ENCODE results near the gene MAGOHB.
A peak's percentile ranks its signal among the peaks of the same experiment; 100 is the strongest.
"Not testable (repeated sequence)": the region's sequence is repeated elsewhere in the genome, so short reads cannot be mapped to it uniquely, and the experiment has no call there.

Gene MAGOHB

DNA sequence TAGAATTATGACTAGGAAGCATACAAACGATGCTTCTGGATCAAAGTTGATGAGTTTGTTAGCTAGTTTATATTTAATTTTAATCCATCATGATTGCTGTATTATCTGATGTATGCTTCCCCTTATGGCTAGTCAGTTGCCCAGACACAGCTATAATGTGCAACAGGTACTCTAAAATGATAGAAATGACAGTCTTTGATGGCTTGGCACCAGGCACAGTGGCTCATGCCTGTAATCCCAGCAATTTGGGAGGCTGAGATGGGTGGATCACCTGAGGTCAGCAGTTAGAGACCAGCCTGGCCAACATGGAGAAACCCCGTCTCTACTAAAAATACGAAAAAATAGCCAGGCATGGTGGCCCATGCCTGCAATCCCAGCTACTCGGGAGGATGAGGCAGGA lies 2.2 kb downstream of the MAGOHB start:
- not testable (repeated sequence) for DNase-seq

DNA sequence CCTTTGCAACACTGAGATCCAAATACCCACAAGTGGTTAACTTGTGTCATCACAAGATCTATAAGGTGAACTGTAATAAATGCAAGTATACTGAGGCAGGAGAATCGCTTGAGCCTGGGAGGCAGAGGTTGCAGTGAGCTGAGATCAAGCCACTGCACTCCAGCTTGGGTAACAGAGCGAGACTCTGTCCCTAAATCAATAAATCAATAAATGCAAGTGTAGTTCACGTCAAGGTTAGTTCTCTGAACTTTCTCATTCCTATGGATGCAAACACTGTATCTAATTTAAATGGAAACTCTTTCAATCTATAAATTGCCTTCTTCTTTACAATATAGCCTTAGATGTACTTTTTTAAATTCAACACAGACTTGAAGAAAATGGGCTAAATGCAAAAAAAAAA lies 3.2 kb downstream of the MAGOHB start:
- no peak for DNase-seq

DNA sequence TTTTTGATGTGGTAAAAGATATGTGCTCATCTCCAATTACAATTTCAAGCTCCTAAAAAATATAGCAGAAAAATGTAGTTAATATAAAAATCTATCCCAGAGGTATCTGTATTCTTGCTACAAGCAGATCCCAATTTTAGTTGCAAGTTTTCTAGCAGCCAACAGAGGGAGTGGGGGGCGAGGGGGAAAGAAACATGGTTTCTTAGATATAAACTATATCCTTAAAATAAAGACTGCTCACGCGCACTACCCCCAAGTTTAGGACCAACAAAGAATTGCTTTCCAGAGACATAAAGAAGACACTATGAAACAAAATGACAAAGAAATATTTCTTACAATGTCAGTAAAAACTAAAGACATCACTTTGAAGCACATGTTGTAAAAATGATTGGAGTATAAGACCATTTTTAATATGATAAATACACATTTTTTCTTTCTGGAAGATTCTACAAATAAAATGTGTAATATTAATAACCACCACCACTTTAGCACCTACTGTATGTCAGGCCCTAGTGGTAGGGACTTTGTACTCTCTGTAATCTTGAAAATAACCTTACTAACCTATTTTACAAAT lies 5.4 kb downstream of the MAGOHB start:
- DNase-seq = no peak

DNA sequence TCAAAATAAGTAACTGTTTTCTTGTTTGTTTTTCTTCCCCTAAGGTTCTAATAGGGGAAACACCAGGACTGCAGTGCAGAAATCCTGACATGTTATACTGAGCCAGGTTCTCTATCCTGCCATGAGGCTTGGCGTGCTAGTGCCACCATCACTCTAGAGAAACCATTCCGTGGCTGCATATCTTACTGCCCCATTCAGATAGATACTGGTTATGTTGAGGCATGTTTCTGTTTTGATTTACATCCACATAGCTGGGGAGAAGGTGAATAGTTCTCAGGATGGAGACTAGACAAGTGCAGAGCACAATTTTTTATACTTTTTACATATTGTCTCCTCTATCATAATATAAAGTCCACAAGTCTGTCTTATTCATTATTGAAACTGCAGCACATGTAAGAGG lies 11.5 kb downstream of the MAGOHB start:
- DNase-seq = no peak

DNA sequence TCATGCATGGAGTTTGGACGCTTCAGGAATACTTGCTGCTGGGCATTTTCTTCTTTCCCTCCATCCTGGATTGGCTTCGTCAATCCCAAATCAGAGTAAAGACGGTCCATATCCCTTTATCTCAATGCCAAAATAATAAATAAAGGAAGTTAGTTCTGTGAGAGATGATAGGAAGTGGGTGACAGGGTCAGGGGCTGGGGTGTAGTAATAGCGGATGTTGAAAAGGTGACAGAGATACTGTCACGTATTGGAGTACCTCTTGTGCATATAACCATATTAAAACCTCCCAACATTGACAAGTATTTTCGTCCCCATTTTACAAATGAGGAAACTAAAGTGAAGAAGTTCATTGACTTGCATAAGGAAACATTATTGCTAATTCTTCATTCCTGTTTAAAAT lies 12.4 kb downstream of the MAGOHB start:
- no peak for DNase-seq

DNA sequence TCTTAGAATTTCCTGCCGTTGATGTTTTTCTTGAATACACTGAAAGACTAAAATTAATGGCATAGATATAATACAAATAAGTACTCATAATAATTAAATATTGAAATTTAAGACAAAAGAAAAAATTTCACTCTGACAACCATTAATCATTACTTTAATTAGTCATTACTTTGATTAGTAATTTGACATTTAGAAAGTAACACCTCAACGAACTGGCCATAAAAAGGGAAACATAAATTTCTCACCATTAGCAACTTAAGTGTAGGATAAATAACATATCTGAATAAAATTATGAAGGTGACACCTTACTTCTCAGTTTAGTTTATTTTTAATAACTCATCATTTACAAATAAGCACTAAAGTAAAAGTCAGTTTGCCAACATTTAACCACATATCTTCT lies 17.5 kb downstream of the MAGOHB start:
- no peak for DNase-seq

DNA sequence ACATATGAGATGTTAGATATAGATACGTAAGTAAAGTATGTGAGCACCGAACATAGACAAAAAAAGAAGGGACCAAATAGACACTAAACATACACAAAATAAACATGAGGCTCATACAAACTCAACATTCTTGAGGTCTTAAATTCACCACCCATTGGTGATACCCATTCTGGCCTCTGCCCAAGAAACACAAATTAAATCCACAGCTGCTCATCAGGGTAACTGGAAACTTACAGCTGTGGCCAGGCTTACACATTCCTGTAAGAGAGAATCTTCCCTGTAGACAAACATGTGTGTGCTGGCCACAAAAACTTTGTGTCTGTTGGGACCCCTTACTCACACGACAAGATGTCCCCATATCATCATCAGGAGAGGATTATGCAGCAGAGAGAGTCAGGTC lies 22.4 kb downstream of the MAGOHB start:
- no peak for DNase-seq

DNA sequence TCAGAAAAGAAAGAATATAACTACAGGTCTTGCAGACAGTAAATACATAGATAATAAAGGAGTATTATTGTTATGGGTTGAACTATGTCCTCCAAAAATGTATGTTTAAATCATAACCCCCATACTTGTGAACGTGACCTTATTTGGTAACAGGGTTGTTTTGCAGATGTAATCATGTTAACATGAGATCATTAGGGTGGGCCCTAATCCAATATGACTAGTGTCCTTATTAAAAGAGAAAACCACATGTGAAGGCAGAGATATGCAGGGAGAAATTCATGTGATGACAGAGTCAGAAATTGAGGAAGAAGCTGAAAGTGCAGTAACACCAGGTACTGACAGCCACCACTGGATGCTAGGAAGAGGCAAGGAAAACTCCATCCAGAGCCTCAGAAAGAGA lies 29.0 kb downstream of the MAGOHB start:
- DNase-seq = no peak

DNA sequence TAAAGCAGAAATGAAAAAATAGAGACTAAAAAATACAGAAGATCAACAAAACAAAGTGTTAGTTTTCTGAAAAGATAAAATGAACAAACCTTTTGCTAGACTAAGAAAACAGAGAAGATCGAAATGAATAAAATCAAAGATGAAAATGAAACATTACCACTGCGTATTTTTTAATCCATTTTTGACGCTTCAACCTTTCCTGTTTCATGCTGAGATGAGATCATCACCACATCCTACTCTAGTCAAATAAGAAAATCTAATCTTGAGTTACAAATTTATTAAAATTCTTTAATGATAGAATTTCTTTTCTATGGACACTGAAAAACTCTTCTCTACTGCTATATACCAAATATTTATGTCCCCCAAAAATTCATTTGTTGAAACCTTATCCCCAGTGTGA lies 30.7 kb downstream of the MAGOHB start:
- no peak for DNase-seq

DNA sequence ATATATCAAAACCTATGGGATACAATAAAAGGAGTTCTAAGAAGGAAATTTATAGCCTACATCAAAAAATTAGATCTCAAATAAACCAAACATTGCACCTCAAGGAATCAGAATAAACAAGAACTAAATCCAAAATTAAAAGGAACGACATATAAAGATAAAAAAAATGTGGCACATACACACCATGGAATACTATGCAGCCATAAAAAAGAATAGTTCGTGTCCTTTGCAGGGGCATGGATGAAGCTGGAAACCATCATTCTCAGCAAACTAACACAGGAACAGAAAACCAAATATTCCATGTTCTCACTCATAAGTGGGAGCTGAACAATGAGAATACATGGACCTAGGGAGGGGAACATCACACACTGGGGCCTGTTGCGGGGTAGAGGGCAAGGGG lies 31.3 kb downstream of the MAGOHB start:
- not testable (repeated sequence) for DNase-seq

DNA sequence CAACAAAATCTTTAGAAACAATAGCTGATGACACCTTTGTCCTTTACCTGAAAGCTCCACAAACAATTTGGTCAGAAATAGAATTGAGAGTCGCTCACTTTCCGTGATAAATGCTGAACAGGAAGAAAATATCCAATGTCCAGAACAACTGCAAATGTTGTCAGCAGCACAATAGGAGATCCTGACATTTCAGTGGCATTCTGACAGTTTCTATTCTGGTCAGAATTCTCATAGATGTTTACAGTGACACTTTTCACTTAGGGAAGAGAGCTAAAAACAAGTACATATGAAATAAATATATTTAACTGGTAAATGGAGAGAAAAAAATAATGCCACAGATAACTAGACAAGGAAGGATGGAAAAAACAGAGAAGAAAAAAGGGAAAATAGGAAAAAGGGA lies 39.1 kb downstream of the MAGOHB start:
- no peak for DNase-seq

DNA sequence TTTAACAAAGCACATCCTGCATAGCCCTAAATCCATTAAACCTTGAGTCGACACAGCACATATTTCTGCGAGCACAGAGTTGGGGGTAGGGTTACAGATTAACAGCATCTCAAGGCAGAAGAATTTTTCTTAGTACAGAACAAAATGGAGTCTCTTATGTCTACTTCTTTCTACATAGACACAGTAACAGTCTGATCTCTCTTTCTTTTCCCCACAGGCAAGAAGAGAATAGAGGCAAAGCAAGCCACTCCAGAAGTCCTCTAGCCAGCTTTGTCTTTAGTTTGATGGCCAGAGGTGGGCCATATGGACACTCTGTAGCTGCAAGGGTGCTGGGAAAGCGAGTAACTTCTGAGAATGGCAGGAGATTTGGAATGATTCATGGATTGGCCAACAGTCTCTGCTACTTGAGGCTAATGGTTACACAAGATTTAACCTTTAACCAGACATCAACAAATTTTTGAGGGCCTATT lies 41.4 kb downstream of the MAGOHB start:
- not testable (repeated sequence) for DNase-seq

DNA sequence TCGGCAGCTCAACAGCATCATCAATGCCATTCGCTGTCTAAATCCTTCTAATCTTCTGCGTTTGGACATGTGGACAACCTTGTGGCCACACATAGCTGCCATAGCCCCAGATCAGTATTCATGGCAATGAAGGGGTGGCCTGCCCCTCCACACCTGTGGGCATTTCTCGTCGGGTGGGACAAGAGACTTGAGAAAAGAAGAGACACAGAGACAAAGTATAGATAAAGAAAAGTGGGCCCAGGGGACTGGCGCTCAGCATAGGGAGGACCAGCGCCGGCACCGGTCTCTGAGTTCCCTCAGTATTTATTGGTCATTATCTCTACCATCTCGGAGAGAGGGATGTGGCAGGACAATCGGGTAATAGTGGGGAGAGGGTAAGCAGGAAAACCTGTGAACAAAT lies 42.3 kb downstream of the MAGOHB start:
- DNase-seq = no peak

DNA sequence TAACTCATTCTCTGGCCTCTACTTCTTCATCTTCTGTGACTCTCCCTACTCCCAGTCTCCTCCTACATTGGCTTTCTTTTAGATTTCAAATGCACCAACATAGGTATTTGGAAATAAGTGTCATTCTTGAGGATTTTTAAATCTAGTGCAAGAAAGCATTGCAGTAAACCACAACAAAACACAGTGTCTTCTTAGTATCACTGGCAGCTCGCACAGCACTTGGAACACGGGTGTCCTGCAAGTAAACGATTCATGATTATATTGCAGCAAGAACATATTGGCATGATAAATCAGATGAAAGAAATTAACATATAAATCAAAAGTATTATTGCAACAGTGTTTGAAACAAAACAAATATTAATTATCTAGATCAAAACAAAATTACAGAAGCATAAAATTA lies 45.6 kb downstream of the MAGOHB start:
- DNase-seq = no peak

DNA sequence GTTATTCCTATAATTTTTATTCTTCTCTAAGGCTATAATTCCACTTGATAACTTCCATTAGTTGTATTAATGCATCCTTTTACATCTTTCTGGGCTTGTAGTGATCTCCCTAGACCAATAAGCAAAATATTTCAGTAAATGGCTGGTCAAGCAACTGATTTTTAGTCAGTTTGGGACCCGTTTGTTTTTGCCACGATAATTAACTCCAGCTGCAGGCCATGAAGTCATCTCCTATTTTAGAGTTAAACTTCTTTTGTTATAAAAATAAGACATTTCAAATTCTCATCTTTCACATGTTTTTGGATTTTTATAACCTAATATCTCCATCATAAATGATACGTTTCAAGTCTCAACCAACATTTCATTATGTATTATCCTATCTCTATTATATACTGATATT lies 49.4 kb downstream of the MAGOHB start:
- no peak for DNase-seq

DNA sequence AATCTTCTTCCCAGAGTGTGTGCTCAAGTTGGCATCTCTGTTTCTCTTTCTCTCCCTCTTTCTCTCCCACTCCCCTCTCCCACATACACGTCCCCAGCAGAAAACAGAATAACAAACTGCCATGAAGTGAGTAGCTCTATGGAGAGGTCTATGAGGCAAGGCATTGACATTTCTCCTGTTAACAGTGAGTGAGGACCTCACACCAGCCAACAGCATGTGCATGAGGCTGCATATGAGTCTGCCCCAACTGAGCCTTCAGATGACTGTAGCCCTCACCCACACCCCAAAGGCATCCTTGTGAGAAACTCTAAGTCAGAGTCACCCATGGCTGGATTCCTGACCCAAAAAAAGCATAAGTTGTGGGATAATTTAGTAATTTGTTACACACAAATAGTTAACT lies 50.4 kb downstream of the MAGOHB start:
- DNase-seq = no peak

DNA sequence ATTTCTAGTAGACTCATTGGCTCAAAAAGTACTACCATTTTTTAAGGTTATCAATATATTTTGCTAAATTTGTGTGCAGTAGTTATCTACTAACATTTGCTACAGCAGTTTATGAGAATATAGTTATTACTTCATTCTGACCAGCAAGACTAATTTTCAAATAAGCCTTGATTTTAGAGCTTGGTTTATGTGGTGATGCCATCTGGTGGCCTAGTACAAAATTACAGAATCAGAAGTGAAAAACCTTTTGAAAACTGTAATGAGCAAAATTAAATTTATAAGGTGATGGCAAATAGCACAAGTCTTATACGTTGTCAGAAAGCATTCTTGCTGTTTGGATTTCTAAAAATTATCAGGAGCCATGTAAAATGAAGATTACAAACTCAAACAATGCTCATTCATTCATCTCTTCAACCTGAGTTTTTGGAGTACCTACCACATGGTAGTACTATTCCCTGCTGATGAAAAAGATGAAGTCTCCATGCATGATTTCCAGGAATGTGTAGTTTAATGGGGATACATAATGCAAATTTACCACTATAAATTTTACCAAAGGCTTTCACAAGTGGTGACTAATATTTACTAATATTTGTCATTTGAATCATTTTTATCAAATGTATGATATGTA lies 51.0 kb downstream of the MAGOHB start:
- peak; percentile 69 for DNase-seq

DNA sequence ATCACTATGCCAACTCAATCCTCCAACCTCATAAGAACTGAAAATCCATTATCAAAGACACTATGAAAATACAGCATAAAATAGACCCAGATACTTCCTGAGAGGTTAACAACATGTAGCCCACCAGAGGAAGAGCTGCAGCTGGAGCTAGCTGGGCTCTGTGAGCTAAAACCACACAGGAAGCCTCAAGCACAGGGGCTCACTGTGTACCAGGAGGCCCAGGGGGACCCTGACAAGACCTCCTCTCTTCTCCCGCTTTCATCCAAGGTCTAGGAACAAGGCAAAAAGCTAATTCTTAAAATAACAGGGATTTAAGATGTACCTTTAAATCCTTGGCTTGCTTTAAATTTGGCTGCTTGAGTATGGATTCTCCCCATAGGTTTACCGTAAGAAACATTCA lies 54.2 kb downstream of the MAGOHB start:
- peak; percentile 55 for DNase-seq

DNA sequence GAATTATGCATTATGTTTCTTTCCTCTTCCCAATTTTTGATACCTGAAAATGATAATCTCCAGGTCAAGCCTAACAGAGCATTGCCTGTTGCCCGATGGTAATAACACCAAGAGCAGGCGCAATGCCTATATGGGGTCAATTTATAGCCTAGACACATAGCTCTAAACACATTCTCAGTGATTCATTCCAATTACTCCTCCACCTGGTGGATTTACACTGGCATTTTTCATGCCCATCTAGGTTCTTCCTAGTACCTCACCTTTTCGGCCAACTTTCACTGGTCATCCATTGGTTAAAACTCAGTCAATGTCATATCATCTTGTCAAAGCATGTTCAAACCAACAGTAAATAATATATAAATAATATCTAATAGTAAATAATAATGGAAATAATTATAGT lies 54.6 kb downstream of the MAGOHB start:
- DNase-seq = peak; percentile 12

DNA sequence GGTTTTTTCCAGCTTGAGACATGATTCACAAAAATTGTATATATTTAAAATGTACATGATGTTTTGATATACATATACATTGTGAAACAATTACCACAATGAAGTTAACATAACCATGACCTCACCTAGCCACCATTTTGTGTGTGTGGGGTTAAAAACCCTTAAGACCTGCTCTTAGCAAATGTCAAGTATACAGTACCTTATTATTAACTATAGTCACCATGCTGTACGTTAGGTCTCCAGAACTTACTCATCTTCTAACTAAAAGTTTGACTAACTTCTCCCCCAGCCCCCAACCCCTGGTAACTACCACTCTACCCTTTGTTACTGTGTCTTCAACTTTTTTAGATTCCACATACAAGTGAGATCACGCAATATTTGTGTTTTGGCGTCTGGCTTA lies 55.1 kb downstream of the MAGOHB start:
- DNase-seq = no peak

DNA sequence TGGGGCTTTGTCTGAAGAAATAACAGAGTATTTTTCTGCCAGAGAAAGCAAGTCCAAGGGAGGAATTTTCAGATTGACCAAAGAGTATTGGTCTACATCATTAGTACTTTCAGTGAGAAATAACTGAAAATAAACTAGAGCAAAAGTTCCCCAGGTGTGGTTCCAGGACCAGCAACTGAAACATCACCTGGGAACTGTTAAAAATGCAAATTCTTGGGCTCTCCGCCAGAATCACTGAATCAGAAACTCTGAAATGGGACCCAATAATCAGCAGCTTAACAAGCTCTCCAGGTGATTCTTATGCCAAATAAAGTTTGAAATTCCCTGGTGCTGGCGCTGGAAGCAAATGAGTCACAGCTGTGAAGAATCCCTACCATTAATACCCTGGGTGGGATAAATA lies 55.6 kb downstream of the MAGOHB start:
- no peak for DNase-seq

DNA sequence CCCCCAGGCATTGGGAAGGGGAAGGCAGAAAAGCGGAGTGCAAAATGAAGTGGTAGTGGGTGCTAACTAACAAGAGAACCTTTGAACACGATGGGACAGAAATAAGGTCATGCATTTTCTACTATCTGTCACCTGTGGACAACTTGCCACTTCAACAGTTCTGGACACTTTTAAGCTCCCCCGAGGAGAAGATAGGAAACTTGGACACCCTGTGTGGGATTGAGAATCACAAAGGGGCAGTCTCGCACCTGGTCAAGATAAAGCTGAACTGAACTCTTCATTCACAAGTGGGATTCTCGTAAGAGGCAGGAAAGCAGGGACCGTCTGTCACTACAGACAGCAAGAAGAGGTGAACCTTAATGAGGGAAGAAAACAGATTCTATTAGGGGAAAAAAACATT lies 56.1 kb downstream of the MAGOHB start:
- DNase-seq = peak; percentile 3

DNA sequence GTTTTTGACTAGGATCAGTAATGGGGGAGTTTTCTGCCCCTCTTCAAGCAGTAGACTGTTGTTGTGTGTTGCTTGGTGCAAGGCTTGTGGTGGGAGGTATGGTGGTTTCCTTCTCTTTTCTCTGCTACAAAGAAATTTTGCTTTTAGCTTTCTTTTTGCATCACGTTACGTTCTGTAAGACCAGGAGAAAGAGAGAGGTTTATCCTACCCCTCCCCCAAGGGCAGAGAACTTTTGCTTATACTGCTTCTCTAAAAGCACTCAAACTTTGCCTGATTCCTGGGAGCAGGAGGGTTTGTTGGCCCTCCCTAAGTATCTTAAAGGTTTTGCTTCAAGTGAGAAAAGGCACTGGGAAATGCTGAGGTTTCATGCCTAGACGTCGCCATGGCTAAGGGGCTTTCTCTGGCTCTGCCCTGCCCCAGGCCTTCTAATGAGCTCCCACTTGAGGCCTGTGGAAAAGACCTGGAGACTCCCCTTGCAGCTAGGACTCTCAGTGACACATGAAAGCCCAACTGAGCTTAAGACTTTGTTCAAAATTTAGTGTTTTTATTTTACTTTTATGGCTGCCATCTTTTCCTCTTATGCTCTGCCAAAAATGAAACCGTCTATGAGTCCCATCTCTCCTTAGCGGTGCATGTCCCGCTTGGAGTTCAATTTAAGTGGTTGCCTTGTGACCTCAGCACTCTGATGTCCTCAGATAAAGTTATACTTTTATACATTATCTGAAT lies 58.5 kb downstream of the MAGOHB start:
- DNase-seq = peak; percentile 65

DNA sequence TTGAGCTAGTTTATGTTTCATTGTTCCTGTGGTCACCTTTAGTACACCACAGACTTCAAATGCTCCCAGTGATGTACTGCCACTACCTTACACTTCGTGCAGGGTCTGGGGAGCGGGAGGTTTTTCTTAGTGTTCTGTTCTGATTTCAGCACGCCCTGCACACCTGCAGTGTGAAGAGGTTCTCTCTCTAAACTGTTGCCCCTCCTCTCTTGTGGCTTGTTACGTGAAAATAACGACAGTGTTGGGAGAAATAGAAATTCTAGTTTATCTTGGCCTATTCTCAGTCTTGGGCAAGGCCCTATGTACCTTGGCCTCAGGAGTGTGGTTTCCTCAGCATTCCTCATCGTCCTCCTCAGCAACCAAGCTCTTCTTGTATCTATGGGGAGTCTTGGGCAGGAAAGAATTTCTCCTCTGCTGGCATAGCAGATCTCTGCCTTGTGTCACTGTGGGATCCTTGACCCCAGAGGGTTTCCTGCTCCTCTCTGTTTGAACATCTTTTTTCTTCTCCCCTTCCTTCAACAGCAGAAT lies 59.1 kb downstream of the MAGOHB start:
- peak; percentile 57 for DNase-seq

Data from CD4-positive, alpha-beta T cell treated with Interleukin-21 for 1 hour (primary cell).